Pancreas (tissue), 10 donors: ENCODE measurements around the gene KCND2. TPM values are rescaled to one million over a fixed set of nuclear protein-coding genes. Genes with fewer than 3 reads are reported as not detected.

Experiments
- ATAC-seq, 4 donors: fragments of 200-7000 bp; cut with Tn5 transposase; one replicate each; pipeline versions ENCODE4 v1.8.0 to v1.9.1; 2020; ENCODE audit warnings: mild to moderate bottlenecking in 4 of 4, moderate library complexity in 4 of 4
- DNase-seq, 6 donors: peaks; one replicate each; pipeline ENCODE4 v3.0.0-alpha.2; 2020
- FAIRE-seq: peaks from 2 replicates; lab custom pipeline; 2012; peaks lifted over from hg19 to GRCh38; lab: Jason Lieb, UNC
- H3K27ac ChIP-seq, 4 donors: fragments of 200-600 bp; sonication (generic); 1 replicate in 3 of 4; 2 replicates in 1 of 4; pipeline versions ENCODE4 v1.5.0 to v1.8.0; 2020
- H3K27me3 ChIP-seq, 4 donors: fragments of 200-600 bp; one replicate each; pipeline ENCODE4 v1.8.0; 2021
- H3K36me3 ChIP-seq, 3 donors: fragments of 200-600 bp; sonication (generic) in 1 of 3; one replicate each; pipeline versions ENCODE4 v1.5.0 to v1.8.0; 2020 to 2021
- H3K4me1 ChIP-seq, 3 donors: fragments of 200-600 bp; one replicate each; pipeline ENCODE4 v1.8.0; 2021
- H3K4me3 ChIP-seq, 4 donors: fragments of 200-600 bp; sonication (generic) in 2 of 4; one replicate each; pipeline versions ENCODE4 v1.5.0 to v1.8.0; 2020 to 2021
- H3K9me3 ChIP-seq, 4 donors: fragments of 200-600 bp; one replicate each; pipeline ENCODE4 v1.8.0; 2021
- WGBS, 2 donors: extraction: QIAGEN DNeasy Blood & Tissue Kit; methylation state at CpG; one replicate each; pipeline ENCODE4 v1.1.7; 2013; 5-methylcytosine and 5-hydroxymethylcytosine counted together
- intact Hi-C, 3 donors: fragments of 100-400 bp; cut with DNase I; formaldehyde crosslinking; loops; one replicate each; pipeline versions ENCODE4 v1.11.1 to v1.14.2; 2022
- polyA plus RNA-seq, 2 donors: library from polyadenylated mRNA; stranded (reverse); fragments of 200-250 nt; gene quantifications; one replicate each; pipeline ENCODE4 v1.2.3, GENCODE V29; 2013
- total RNA-seq, 6 donors: library from RNA; stranded (reverse); fragmentation: NEBNext Ultra II Directional in 4 of 6; extraction: Animal tissue kit (Norgen Biotek cat#: 25700) in 4 of 6; gene quantifications; one replicate each; pipeline versions ENCODE4 v1.2.1 to v1.2.4, GENCODE V29; 2021 to 2023
- TF ChIP-seq, protein P1 (sequence below), 4 donors: fragments of 200-600 bp; sonication (generic) in 3 of 4; IDR thresholded peaks; one replicate each; pipeline versions ENCODE4 v1.5.0 to v1.8.0; 2021; ENCODE audit warnings: antibody characterized with exemption in 4 of 4
- donor health status: healthy with polysubstance abuse.
- donor health status: DM: no; HTN: no; CAD: no; lungs with moderate emphysema.
- donor health status: DM: no; HTN: no; CAD: no.
- donor health status: control.
- donor health status: control.
- donor health status: Bipolar disorder and iron deficiency.
- donor health status: DM: yes; HTN: yes; CAD: no.
- donor health status: DM: no; HTN: no; CAD: no.
- donor health status: DM: no; HTN: no; CAD: no.
- donor health status: DM: yes; HTN: yes; CAD: no.

KCND2 gene
- total and polyA plus RNA-seq, 8 donors: 0.11 to 1.2 (median 0.27) TPM

DNA sequence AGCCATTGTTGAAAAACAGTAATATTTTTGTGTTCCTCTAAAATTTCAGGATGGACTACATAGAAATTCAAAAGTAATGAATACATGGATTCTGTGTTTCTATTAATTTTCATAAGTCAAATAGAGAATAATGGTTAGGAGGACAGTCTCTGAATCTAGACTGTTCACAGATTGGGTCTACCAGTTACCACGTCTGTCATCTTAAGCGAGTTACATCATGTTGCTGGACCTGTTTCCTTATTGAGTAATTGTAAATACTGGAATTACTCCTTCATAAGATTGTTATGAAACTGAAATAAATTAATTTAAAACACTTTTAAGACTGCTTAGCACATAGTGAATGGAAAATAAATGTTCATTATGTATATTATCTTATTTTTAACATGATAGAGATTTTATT lies 172.3 kb downstream of the KCND2 start:
- WGBS, 2 donors: 62 to 72% methylated on average over 2 of the region's 2 CpGs
- no peak overlapping the region for H3K27ac ChIP-seq
- H3K27me3 ChIP-seq: no peaks in the 10 kb centered on the region
- intact Hi-C loops: no loop called here
- DNase-seq (no peak), ATAC-seq (no peak), FAIRE-seq (no peak)
- no peaks in the 10 kb centered on the region for H3K4me1 ChIP-seq
- H3K9me3 ChIP-seq: no peaks in the 10 kb centered on the region
- TF ChIP-seq, protein P1, sequence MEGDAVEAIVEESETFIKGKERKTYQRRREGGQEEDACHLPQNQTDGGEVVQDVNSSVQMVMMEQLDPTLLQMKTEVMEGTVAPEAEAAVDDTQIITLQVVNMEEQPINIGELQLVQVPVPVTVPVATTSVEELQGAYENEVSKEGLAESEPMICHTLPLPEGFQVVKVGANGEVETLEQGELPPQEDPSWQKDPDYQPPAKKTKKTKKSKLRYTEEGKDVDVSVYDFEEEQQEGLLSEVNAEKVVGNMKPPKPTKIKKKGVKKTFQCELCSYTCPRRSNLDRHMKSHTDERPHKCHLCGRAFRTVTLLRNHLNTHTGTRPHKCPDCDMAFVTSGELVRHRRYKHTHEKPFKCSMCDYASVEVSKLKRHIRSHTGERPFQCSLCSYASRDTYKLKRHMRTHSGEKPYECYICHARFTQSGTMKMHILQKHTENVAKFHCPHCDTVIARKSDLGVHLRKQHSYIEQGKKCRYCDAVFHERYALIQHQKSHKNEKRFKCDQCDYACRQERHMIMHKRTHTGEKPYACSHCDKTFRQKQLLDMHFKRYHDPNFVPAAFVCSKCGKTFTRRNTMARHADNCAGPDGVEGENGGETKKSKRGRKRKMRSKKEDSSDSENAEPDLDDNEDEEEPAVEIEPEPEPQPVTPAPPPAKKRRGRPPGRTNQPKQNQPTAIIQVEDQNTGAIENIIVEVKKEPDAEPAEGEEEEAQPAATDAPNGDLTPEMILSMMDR (IDR thresholded peaks at IDR 0.05): no peak
- H3K4me3 ChIP-seq: no peak overlapping the region
- no peaks in the 10 kb centered on the region for H3K36me3 ChIP-seq

DNA sequence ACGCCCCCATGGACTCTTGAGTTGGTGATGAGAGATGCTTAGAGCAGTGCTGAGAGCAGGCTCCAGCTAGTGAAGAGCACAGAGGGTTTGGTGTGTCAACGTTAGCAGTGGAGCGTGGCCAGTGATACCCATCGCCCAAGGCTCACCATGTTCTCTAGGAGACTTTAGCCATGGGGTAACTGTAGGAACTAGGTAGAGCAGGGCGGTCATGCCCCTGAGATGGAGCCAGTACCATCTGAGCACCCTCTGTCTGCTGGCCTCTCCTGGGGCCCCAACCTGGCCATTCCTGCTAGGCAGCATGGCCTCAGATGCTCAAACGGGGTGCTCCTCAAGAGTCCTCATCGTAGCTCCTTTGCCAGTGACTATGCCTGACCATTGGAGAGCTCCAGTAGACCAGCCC lies 179.7 kb downstream of the KCND2 start:
- DNase-seq: peak in 1 of 6 donors; percentile 23
- no peaks in the 10 kb centered on the region for H3K27me3 ChIP-seq
- no peak overlapping the region for H3K4me3 ChIP-seq
- no peaks in the 10 kb centered on the region for H3K36me3 ChIP-seq
- intact Hi-C loops: no loop called here
- ATAC-seq: no peak
- no peaks in the 10 kb centered on the region for H3K4me1 ChIP-seq
- no peaks in the 10 kb centered on the region for H3K9me3 ChIP-seq
- 61 to 70% methylated on average over 7 of the region's 7 CpGs for WGBS, 2 donors
- TF ChIP-seq, protein P1 (IDR thresholded peaks at IDR 0.05): no peak
- FAIRE-seq: no peak
- H3K27ac ChIP-seq: no peak overlapping the region

DNA sequence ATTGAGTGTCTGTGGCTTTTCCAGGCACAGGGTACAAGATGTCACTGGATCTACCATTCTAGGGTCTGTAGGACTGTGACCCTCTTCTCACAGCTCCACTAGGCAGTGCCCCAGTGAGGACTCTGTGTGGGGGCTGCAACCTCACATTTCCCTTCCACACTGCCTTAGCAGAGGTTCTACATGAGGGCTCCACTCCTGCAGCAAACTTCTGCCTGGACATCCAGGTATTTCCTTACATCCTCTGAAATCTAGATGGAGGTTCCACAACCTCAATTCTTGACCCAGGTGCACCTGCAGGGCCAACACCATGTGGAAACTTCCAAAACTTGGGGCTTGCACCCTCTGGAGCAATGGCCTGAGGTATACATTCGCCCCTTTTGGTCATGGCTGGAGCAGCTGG lies 183.7 kb downstream of the KCND2 start:
- 34 to 53% methylated on average over 1 of the region's 1 CpG for WGBS, 2 donors
- intact Hi-C loops: no loop called here
- ATAC-seq (no peak), DNase-seq (no peak), FAIRE-seq (no peak)
- Histone ChIP-seq H3K27me3 (no peaks in the 10 kb centered on the region), H3K4me1 (no peaks in the 10 kb centered on the region), H3K27ac (no peak overlapping the region), H3K36me3 (no peaks in the 10 kb centered on the region), H3K9me3 (no peaks in the 10 kb centered on the region), H3K4me3 (no peak overlapping the region)
- TF ChIP-seq, protein P1 (IDR thresholded peaks at IDR 0.05): no peak

DNA sequence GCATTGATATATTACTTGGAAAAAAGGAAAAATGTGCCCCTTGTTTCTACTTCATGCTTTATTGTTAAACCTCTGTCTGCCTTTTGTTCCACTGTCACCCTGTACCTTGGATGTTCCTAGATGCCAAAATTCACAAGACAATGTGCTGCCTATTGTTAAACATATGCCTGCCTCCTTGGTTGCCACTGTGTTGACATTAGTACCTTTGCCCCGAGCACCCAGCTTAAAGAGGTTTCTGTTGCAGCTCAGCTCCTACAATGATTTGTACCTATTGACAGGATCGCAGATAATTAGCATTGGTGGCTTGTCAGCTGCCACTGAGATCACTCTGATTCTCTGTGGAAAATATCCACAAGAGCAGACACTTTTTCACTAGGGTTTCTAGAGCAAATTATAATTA lies 188.0 kb downstream of the KCND2 start:
- no peaks in the 10 kb centered on the region for H3K4me1 ChIP-seq
- ATAC-seq (no peak), FAIRE-seq (no peak), DNase-seq (no peak)
- no peak overlapping the region for H3K27ac ChIP-seq
- H3K9me3 ChIP-seq: no peaks in the 10 kb centered on the region
- no peaks in the 10 kb centered on the region for H3K27me3 ChIP-seq
- no peaks in the 10 kb centered on the region for H3K36me3 ChIP-seq
- TF ChIP-seq, protein P1 (IDR thresholded peaks at IDR 0.05): no peak
- intact Hi-C loops: no loop called here
- H3K4me3 ChIP-seq: no peak overlapping the region
- 22 to 27% methylated on average over 2 of the region's 2 CpGs for WGBS, 2 donors

DNA sequence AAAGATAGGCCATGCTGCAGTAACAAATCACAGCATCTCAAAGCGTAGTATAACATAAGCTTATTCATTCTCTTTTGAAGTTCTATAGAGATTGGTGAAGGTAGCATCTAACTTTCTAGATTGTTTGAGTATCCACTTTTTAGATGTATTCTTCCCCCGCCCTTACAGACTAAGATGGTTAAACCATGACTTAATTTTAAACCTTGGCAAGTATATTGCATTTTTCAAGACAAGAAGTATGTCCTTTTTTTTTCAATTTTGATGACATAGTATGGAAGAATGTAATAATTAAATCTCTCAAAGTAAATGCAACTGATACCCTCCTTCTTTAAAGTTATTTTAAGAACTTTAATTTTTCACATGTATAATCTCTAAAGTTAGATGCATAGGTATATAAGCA lies 190.0 kb downstream of the KCND2 start:
- intact Hi-C loops: no loop called here
- WGBS, 2 donors: 61 to 77% methylated on average over 2 of the region's 2 CpGs
- TF ChIP-seq, protein P1 (IDR thresholded peaks at IDR 0.05): no peak
- no peak for FAIRE-seq
- Histone ChIP-seq H3K27ac (no peak overlapping the region), H3K4me1 (no peaks in the 10 kb centered on the region), H3K4me3 (no peak overlapping the region), H3K36me3 (no peaks in the 10 kb centered on the region), H3K27me3 (no peaks in the 10 kb centered on the region), H3K9me3 (no peaks in the 10 kb centered on the region)
- no peak for ATAC-seq
- DNase-seq: no peak
